ENCODE data around the gene DFFA.
"Not testable (repeated sequence)": the region's sequence is repeated elsewhere in the genome, so short reads cannot be mapped to it uniquely, and the experiment has no call there.

Gene DFFA

DNA sequence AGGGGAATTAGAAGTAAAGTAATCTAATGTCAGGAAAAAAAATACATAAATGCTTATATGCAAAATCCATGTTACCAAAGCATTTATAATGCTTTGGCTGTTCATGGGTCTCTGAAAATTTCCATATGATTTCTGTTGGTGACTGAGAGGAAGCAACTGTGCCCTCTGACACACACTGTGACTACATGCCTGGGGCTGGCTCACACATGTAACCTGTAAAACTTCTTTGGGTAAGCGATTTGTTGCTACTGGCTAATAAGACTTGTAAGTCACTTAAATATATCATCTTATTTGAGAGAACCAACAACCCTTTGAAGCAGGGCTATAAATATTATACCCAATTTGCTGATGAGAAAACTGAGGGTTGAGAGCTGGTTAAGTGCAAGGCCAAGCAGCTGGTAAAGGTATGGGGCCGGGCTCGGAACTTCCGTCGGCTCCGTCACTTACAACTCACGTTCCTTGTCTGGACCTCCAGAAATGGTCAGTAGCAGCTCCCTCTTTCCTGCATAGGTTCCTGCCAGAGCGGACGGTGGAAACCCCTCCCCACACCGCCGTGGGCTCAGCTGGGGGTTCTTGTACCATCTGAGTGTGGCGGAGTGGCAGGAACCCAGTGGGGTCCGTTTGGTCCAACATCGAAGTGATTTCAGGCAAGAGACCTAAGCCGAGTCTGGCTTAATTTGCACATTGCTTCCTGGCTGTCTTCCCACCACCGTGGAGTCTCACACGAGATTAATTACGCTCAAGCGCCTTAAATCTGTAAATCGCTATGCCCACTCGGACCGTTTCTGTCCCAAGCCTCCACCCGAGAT, 714 bp downstream of the DFFA start:
- H3K27ac ChIP-seq = peak overlapping the region in 20 of 21 experiments; percentile 23 to 86 (median 77)
- H3K4me3 ChIP-seq = peak overlapping the region; percentile 67 to 91 (median 80)

DNA sequence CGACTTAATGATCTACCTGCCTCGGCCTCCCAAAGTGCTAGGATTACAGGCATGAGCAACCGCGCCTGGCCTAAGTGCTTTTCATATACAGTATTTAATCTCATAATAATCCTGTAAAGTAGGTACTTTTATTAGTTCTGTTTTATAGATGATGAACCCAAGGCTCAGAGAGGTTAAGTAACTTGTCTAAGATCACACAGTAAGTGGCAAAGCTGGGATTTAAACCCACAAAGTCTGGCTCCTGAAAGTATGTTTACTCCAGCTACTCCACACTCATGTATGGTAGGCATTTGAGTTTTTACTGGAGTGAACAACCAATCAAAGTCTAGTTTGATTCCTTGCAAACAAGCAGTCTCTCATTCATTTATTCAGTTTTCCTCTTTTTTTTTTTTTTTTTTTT, 2.3 kb downstream of the DFFA start:
- no peak overlapping the region for H3K4me3 ChIP-seq
- no peak overlapping the region for H3K27ac ChIP-seq

- no peak overlapping the region for H3K4me3 ChIP-seq
- H3K27ac ChIP-seq = no peak overlapping the region
Measured at GRCh38 chr1:10467078-10467477, 5.3 kb downstream of the DFFA start.

GRCh38 chr1:10459184-10459583, 13.1 kb downstream of the DFFA start:
- H3K4me3 ChIP-seq = no peak overlapping the region
- H3K27ac ChIP-seq = peak overlapping the region in 3 of 21 experiments; percentile 5 to 48 (median 17)

- no peak overlapping the region for H3K4me3 ChIP-seq
- peak overlapping the region in 12 of 21 experiments; percentile 6 to 62 (median 47) for H3K27ac ChIP-seq
Measured at GRCh38 chr1:10457875-10458274, 14.5 kb downstream of the DFFA start.

DNA sequence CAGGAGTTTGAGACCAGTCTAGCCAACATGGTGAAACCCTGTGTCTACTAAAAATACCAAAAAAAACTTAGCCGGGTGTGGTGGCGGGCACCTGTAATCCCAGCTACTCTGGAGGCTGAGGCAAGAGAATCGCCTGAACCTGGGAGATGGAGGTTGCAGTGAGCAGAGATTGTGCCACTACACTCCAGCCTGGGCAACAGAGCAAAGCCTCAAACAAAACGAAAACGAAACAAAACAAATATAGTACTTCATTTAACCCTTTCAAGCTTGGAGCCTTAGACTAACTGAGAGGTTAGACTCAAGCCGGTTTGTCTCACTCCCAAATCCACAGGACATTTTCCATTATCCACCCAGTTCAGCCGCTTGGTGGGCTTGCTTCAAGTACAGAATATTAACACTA, 14.9 kb downstream of the DFFA start:
- H3K4me3 ChIP-seq = not testable (repeated sequence)
- peak overlapping the region in 13 of 21 experiments; percentile 1 to 62 (median 46) for H3K27ac ChIP-seq

DNA sequence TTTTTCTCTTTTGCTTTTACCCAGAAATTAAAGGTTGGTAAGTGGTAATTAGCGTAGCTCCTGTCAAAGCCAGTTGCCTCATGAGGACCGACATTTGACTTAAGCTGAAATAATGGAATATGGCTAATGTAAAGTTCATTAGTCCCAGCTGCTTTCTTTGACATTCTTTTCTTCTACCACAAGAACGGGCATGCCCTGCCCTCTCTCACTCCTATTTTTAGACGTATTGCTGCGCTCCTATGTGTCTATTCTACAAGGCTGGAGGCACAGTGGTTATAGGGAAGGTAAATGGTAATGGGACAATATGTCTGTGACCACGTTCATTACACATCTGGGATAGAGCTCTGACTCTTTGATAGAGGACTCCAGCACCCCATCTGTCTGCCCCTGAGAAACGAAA, 15.7 kb downstream of the DFFA start:
- Histone ChIP-seq H3K4me3 (no peak overlapping the region), H3K27ac (peak overlapping the region in 6 of 21 experiments; percentile 1 to 61 (median 48))

DNA sequence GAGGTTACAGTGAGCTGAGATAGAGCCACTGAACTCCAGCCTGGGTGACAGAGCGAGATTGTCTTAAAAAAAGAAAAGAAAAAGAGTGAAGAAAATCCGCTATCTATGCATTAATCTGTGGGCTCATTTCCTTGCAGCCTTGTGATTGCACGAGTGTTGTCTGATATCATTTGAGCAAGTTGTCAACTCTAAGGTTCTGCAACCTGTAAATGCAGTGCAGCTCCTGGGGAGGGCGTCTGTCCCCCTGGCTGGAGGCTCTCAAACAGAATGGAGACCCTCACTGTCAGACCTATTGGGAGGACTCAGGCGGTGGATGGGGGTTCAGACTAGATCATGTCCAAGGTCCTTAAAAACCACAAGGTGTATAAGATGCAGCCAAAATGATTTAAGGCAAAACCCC, 16.3 kb downstream of the DFFA start:
- H3K27ac ChIP-seq = no peak overlapping the region
- H3K4me3 ChIP-seq = no peak overlapping the region

GRCh38 chr1:10451287-10451686, 21.0 kb downstream of the DFFA start:
- peak overlapping the region in 4 of 21 experiments; percentile 3 to 59 (median 48) for H3K27ac ChIP-seq
- H3K4me3 ChIP-seq = no peak overlapping the region

GRCh38 chr1:10450836-10451235, 21.5 kb downstream of the DFFA start:
- Histone ChIP-seq H3K27ac (peak overlapping the region in 2 of 21 experiments; percentile 55 to 59), H3K4me3 (no peak overlapping the region)

- peak overlapping the region in 1 of 21 experiments; percentile 59 for H3K27ac ChIP-seq
Measured at GRCh38 chr1:10450156-10450814, 22.0 kb downstream of the DFFA start.

GRCh38 chr1:10449751-10450150, 22.6 kb downstream of the DFFA start, which contains the start of gene CORT:
Gene CORT (plus strand): TSS chr1:10450031. CDS start chr1:10450224, 193 bp downstream.
- no peak within 1 kb of the TSS for H3K4me3 ChIP-seq
- H3K27ac ChIP-seq = peak within 1 kb of the TSS in 1 of 21 experiments; percentile 59

More at GRCh38 chr1:10450156-10450814, 22.0 kb downstream of the DFFA start:
- H3K4me3 ChIP-seq = no peak overlapping the region

DNA sequence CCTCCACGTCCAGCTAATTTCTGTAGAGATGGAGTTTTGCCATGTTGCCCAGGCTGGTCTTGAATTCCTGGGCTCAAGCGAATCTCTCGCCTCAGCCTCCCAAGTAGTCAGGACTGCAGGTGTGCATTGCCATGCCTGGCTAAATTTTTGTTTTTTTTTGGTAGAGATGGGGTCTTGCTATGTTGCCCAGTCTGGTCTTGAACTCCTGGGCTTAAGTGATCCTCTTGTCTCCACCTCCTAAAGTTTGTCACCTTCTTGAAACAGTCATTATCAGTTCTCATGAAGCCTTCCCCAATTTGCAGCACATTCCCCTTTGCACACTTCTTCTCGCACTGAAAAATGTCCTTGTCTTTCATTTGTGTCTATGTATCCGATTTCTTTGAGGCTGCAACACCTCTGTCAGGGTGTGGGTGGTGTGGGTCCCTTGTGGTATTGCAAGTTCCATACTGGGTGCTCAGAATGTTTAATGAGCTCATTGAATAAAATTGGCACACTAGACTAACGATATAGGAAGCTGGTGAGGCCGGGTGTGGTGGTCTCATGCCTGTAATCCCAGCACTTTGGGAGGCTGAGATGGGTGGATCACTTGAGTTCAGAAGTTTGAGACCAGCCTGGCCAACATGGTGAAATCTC, 25.4 kb downstream of the DFFA start:
- no peak overlapping the region for H3K4me3 ChIP-seq
- H3K27ac ChIP-seq = no peak overlapping the region

DNA sequence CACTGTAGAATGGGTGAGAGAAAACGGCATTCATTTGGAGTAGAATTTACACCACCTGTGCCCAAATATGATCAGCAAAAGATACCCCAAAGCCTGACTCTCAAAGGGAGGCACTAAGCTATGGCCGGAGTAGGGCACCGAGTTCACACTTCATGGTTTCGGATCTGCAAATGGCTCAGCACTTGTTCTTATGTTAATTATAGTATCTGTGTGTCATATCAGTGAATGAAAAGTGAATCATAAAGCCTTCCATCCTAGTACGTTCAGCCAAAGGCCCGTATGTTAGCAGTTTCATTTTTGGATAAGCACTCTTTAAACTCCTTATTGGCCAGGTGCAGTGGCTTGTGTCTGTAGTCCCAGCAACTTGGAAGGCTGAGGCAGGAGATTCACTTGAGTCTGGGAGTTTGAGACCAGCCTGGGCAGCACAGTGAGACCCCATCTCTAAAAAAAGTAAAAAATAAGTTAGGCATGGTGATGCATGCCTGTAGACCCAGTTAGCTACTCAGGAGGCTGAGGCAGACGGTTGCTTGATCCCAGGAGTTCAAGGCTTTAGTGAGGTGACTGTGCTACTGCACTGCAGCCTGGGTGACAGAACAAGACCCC, 27.4 kb downstream of the DFFA start:
- Histone ChIP-seq H3K27ac (no peak overlapping the region), H3K4me3 (no peak overlapping the region)

- Histone ChIP-seq H3K4me3 (no peak overlapping the region), H3K27ac (no peak overlapping the region)
Measured at GRCh38 chr1:10444248-10444647, 28.1 kb downstream of the DFFA start.

DNA sequence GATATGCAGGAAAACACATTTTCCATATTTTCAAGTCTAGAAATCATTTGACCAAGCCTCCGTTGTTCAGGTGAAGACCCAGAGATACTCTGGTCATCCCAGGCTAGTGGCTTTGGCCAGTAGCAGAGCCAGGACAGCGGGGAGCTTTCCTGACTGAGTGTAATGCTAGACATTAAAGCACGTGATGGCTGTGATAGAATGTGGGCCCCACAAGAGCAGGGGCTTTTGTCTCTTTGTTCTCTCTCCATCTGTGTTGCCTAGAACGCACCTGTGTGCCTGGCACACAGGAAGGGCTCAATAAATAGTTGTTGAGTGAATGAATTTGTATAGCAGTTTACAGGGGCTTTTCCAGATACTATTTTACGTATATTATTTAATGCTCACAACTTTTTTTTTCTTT, 31.5 kb downstream of the DFFA start:
- no peak overlapping the region for H3K4me3 ChIP-seq

DNA sequence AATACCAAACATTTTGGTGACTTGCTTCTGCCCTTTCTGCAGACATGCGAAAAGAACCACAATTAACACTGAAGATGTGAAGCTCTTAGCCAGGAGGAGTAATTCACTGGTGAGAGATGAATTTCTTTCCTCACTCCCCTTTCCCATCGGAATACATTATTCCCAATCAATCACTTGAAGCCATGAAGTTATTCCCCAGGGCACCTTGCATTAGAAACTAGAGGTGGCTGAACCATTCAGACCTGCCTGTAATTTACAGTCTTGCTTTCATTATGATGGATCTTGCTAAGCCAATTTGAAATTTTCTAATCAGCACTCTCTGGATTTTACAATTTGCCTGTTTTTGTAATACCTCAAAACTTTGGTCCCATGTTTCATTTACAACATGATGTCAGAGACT, 32.0 kb downstream of the DFFA start:
- Histone ChIP-seq H3K27ac (no peak overlapping the region), H3K4me3 (no peak overlapping the region)

More for the DNA sequence above, 31.5 kb downstream of the DFFA start:
- no peak overlapping the region for H3K27ac ChIP-seq

DNA sequence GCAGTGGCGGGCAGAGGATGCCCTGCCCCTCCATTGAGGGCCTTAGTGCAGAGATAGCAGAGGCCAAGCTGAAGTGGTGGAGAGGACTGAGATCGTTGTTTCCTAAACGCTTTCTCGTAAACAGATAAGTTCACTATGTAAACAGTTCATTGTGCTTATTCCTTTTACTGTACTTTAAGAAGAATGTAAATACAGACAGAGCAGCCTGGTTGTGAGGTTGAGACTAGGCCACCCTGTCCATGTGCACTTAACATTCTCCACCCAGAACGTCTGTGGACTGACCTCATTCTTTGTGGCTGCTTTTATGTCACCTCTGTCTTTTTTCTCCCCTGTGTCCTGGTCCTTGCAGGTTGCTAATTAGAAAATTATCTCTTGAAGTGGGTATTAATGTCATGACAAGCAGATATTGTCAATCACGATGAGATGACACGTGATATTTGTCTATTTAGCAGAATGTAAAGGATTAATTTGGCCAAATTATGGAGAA, 33.6 kb downstream of the DFFA start:
- no peak overlapping the region for H3K4me3 ChIP-seq
- no peak overlapping the region for H3K27ac ChIP-seq

DNA sequence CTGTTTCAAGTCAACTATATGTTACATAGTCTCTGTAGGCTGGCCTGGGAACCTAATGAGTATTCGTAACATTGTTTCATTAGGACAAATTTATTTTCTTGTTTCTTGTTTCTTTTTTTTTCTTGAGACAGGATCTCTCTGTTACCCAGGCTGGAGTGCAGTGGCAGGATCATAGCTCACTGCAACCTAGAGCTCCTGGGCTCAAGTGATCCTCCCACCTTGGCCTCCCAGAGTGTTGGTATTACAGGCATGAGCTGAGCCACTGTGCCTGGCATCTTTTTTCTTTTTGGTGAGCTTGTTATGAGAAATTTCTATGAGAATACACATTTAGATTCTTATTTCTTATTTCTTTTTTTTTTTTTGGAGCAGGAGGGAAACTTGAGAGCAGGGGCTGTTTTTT, 35.3 kb downstream of the DFFA start:
- H3K4me3 ChIP-seq = no peak overlapping the region
- H3K27ac ChIP-seq = no peak overlapping the region

DNA sequence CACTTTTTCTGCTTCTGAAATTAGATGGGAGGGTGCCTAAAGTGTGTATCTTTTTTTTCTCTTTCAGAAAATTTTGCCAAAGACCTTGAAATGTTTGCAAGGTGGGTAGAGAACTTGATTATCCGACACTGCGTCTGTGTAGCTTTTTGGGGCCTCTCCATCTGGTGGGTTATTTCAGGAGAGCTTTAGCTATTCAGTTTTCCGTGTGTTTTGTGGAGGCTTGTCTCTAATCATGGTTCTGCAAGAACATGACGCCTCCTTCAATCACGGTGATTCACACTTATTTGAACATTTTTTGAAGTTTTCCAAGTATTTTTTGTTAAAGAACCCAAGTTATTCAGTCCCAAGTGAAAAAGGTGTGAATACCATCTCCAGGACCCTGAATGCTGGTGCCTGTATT, 37.7 kb downstream of the DFFA start:
- Histone ChIP-seq H3K27ac (no peak overlapping the region), H3K4me3 (no peak overlapping the region)

Measured in skin epidermis (tissue), 12 donors.